Neuronal stem cell (in vitro differentiated cells): ENCODE results near the gene GRIN2A.

ENCODE experiments used
- DNase-seq: peaks from one replicate; pipeline ENCODE4 v3.0.0-alpha.2; 2013; ENCODE audit warnings: low spot score
- H2AFZ ChIP-seq: one replicate; pipeline ENCODE4 v1.6.1; 2013; ENCODE audit warnings: mild to moderate bottlenecking, low read length, inconsistent platforms
- H2AK5ac ChIP-seq: 2 replicates; pipeline ENCODE4 v1.6.1; 2013; ENCODE audit warnings: low read depth, mild to moderate bottlenecking, inconsistent platforms, low read length, moderate library complexity, mixed read lengths
- H2BK120ac ChIP-seq: 2 replicates; pipeline ENCODE4 v1.6.1; 2013; ENCODE audit warnings: low read depth, mild to moderate bottlenecking, inconsistent platforms, low read length, moderate library complexity, mixed read lengths
- H2BK12ac ChIP-seq: one replicate; pipeline ENCODE4 v1.6.1; 2013; ENCODE audit warnings: low read length, inconsistent platforms
- H2BK15ac ChIP-seq: 2 replicates; pipeline ENCODE4 v1.6.1; 2013; ENCODE audit warnings: mild to moderate bottlenecking, low read length, inconsistent platforms, mixed read lengths
- H2BK5ac ChIP-seq: one replicate; pipeline ENCODE4 v1.6.1; 2013; ENCODE audit warnings: inconsistent platforms, mild to moderate bottlenecking, low read length, moderate library complexity
- H3K14ac ChIP-seq: one replicate; pipeline ENCODE4 v1.6.1; 2013; ENCODE audit warnings: low read length, inconsistent platforms
- H3K18ac ChIP-seq: 2 replicates; pipeline ENCODE4 v1.6.1; 2013; ENCODE audit warnings: low read length, inconsistent platforms
- H3K23ac ChIP-seq: 2 replicates; pipeline ENCODE4 v1.6.1; 2013; ENCODE audit warnings: low read depth, mild to moderate bottlenecking, mixed read lengths, low read length, inconsistent platforms; ENCODE audit not compliant: poor library complexity
- H3K27ac ChIP-seq: replicated peaks from 3 replicates; pipeline ENCODE4 v1.5.1; 2013; ENCODE audit warnings: low read length, inconsistent platforms
- H3K27me3 ChIP-seq, 3 experiments: 2 replicates each; pipeline ENCODE4 v1.6.1; 2013; ENCODE audit warnings: low read length in 3 of 3, mild to moderate bottlenecking in 2 of 3, inconsistent platforms in 1 of 3, low read depth in 1 of 3, mixed read lengths in 1 of 3, moderate library complexity in 1 of 3; ENCODE audit not compliant: control insufficient read depth in 3 of 3, insufficient read depth in 3 of 3
- H3K36me3 ChIP-seq, 2 donors: replicated peaks in 1 of 2; 2 replicates each; pipeline ENCODE4 v1.6.1; 2013; ENCODE audit warnings: low read length in 2 of 2; ENCODE audit not compliant: control insufficient read depth in 2 of 2, insufficient read depth in 2 of 2
- H3K4ac ChIP-seq: 2 replicates; pipeline ENCODE4 v1.6.1; 2013; ENCODE audit warnings: inconsistent platforms, mild to moderate bottlenecking, low read length, moderate library complexity
- H3K4me1 ChIP-seq, 2 donors: 1 replicate in 1 of 2; 2 replicates in 1 of 2; pipeline ENCODE4 v1.6.1; 2013; ENCODE audit warnings: low read length in 2 of 2, low read depth in 1 of 2; ENCODE audit not compliant: control insufficient read depth in 2 of 2, insufficient read depth in 1 of 2
- H3K4me2 ChIP-seq: one replicate; pipeline ENCODE4 v1.6.1; 2013; ENCODE audit warnings: mild to moderate bottlenecking, low read length, inconsistent platforms; ENCODE audit not compliant: insufficient read depth, poor library complexity, severe bottlenecking
- H3K4me3 ChIP-seq, 2 donors: 2 replicates each; pipeline ENCODE4 v1.5.1; 2013; ENCODE audit warnings: low read length in 2 of 2, mild to moderate bottlenecking in 2 of 2, inconsistent platforms in 1 of 2, moderate library complexity in 1 of 2
- H3K79me1 ChIP-seq: one replicate; pipeline ENCODE4 v1.6.1; 2013; ENCODE audit warnings: low read depth, mild to moderate bottlenecking, inconsistent platforms, low read length, moderate library complexity
- H3K9ac ChIP-seq: one replicate; pipeline ENCODE4 v1.6.1; 2013; ENCODE audit warnings: mild to moderate bottlenecking, low read depth, low read length, inconsistent platforms; ENCODE audit not compliant: poor library complexity
- H3K9me3 ChIP-seq, 2 donors: replicated peaks in 1 of 2; 2 replicates each; pipeline versions ENCODE3 to v1.6.1; 2013; ENCODE audit warnings: low read length in 2 of 2, mild to moderate bottlenecking in 2 of 2, inconsistent platforms in 1 of 2, low read depth in 1 of 2, mixed read lengths in 1 of 2, moderate library complexity in 1 of 2; ENCODE audit not compliant: control insufficient read depth in 2 of 2, insufficient read depth in 1 of 2
- H4K8ac ChIP-seq: one replicate; pipeline ENCODE4 v1.6.1; 2013; ENCODE audit warnings: low read depth, mild to moderate bottlenecking, inconsistent platforms, low read length, moderate library complexity
- H4K91ac ChIP-seq: one replicate; pipeline ENCODE4 v1.6.1; 2013; ENCODE audit warnings: low read length, low read depth, mild to moderate bottlenecking, inconsistent platforms; ENCODE audit not compliant: poor library complexity
- WGBS, 2 donors: extraction: QIAGEN DNeasy Blood & Tissue Kit; methylation state at CpG; one replicate each; pipeline ENCODE4 v1.1.7; 2013; ENCODE audit warnings: missing lambda C conversion rate in 2 of 2, mixed read lengths in 1 of 2; ENCODE audit not compliant: insufficient read length in 2 of 2, insufficient replicate concordance in 1 of 2; ENCODE audit errors: extremely low coverage in 2 of 2; 5-methylcytosine and 5-hydroxymethylcytosine counted together

The GRIN2A gene

DNA sequence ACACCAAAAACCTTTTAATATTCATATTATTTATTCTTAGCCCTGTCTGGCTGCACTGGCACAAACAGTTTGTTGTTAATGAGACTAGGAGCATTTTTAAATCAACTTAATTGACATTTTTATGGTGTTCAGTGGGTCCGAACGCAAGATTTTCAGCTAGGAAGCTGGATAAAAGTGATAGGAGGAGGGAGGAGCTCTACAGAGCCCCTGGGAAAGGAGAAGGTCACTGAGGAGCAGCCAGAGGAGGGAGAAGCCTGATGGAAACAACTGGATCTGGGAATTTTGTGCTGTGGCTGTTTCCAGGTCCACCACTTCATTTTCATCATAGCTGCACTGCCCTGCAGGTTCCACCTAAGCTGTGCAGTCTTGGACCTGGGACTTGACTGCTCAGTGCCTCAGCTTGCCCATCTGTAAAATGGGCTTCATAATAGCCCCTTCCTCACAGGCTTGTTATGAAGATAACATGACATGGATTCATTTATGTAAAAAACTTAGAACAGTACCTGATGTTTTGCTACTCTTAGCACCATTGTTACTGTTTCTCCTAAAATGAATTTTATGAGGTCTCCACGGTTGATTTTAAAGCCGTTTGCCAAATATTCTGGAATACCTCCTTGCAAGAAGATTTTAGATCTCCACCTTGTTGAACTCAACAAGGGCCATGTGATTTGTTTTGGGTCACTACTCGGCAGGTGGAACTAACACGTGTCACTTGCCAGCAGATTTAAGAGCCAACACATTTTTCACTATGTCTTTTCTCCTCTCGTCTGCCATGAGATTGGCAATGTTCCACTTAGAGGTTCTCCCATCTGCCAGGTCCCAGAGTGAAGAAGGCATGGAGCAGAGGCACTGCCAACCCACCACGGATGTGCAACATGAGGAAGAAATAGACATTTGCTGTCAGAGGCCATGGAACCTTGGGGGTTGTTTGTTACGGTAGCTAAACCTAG lies 18.7 kb upstream of the GRIN2A start:
- Histone ChIP-seq H3K4me1 (no peaks in the 10 kb centered on the region), H2BK120ac (no peak overlapping the region), H2BK5ac (no peak overlapping the region), H3K4ac (no peak overlapping the region), H3K27me3 (no peaks in the 10 kb centered on the region), H3K14ac (no peak overlapping the region), H2BK12ac (no peak overlapping the region), H3K36me3 (no peaks in the 10 kb centered on the region), H3K23ac (no peak overlapping the region), H2AFZ (no peak overlapping the region), H4K91ac (no peak overlapping the region), H3K9me3 (peaks cover 0 to 2% of the 10 kb centered on the region in 2 donors), H3K27ac (no peak overlapping the region), H3K4me2 (no peak overlapping the region), H3K4me3 (no peak overlapping the region), H2BK15ac (no peak overlapping the region), H3K79me1 (no peaks in the 10 kb centered on the region), H2AK5ac (no peak overlapping the region), H3K18ac (no peak overlapping the region), H4K8ac (no peak overlapping the region), H3K9ac (no peak overlapping the region)
- WGBS, 2 donors = no CpG with 5 or more reads among the region's 9 CpGs
- DNase-seq = no peak

DNA sequence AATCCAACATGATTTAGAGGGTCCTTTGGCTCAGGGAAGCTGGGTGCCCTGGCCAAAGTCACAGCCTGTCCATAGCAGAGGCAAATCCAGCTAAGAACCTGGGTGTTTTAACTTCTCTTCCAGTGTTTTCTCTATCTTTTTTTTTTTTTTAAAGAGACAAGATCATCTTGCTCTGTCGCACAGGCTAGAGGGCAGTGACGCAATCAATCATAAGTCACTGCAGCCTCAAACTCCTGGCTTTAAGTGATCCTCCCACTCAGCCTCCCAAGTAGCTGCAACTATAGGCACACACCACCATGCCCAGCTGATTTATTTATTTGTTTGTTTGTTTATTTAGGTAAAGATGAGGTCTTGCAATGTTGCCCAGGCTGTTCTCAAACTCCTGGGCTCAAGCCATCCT lies 14.8 kb upstream of the GRIN2A start:
- H4K91ac ChIP-seq = no peak overlapping the region
- WGBS, 2 donors = no CpG with 5 or more reads among the region's 2 CpGs

DNA sequence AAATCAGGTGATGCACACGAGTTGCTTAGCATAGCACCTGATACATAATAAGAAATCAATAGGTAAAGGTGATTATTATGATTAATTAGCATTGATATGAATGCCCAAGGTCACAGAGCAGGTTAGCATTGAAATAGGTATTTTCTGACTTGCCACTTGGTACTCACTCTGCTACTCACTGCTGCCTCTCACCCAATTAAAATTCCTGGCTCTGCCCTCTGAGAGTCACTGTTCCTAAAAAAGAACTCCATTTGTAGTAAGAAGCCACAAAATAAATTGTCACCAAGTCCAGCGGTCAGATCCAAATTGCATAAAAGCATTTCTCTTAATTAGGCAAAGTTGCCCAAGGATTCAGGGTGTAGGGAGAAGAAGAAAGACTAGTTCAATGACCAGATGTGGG lies 8.9 kb upstream of the GRIN2A start:
- Histone ChIP-seq H3K4me1 (no peaks in the 10 kb centered on the region), H3K4me3 (no peak overlapping the region), H4K8ac (no peak overlapping the region), H3K4me2 (no peak overlapping the region), H3K14ac (no peak overlapping the region), H2AFZ (no peak overlapping the region), H3K4ac (no peak overlapping the region), H2BK12ac (no peak overlapping the region), H3K9ac (no peak overlapping the region), H3K36me3 (no peaks in the 10 kb centered on the region), H4K91ac (no peak overlapping the region), H2BK15ac (no peak overlapping the region), H3K18ac (no peak overlapping the region), H3K27me3 (no peaks in the 10 kb centered on the region), H3K27ac (no peak overlapping the region), H3K79me1 (no peaks in the 10 kb centered on the region), H2BK120ac (no peak overlapping the region), H2AK5ac (no peak overlapping the region), H3K9me3 (no peaks in the 10 kb centered on the region), H3K23ac (no peak overlapping the region), H2BK5ac (no peak overlapping the region)
- no CpG with 5 or more reads among the region's 2 CpGs for WGBS, 2 donors
- no peak for DNase-seq

More for the DNA sequence above, 14.8 kb upstream of the GRIN2A start:
- H4K8ac ChIP-seq = no peak overlapping the region
- no peaks in the 10 kb centered on the region for H3K9me3 ChIP-seq
- no peak overlapping the region for H2BK5ac ChIP-seq
- H3K18ac ChIP-seq = no peak overlapping the region
- H3K14ac ChIP-seq = no peak overlapping the region
- no peaks in the 10 kb centered on the region for H3K79me1 ChIP-seq
- H2BK120ac ChIP-seq = no peak overlapping the region
- no peaks in the 10 kb centered on the region for H3K27me3 ChIP-seq
- no peak overlapping the region for H3K4me2 ChIP-seq
- no peak overlapping the region for H2AK5ac ChIP-seq
- no peak overlapping the region for H3K9ac ChIP-seq
- H3K36me3 ChIP-seq = no peaks in the 10 kb centered on the region
- no peak overlapping the region for H3K4me3 ChIP-seq
- H2AFZ ChIP-seq = no peak overlapping the region
- no peak overlapping the region for H3K27ac ChIP-seq
- no peak overlapping the region for H3K23ac ChIP-seq
- H2BK15ac ChIP-seq = no peak overlapping the region
- DNase-seq = no peak
- no peaks in the 10 kb centered on the region for H3K4me1 ChIP-seq
- no peak overlapping the region for H2BK12ac ChIP-seq
- no peak overlapping the region for H3K4ac ChIP-seq

DNA sequence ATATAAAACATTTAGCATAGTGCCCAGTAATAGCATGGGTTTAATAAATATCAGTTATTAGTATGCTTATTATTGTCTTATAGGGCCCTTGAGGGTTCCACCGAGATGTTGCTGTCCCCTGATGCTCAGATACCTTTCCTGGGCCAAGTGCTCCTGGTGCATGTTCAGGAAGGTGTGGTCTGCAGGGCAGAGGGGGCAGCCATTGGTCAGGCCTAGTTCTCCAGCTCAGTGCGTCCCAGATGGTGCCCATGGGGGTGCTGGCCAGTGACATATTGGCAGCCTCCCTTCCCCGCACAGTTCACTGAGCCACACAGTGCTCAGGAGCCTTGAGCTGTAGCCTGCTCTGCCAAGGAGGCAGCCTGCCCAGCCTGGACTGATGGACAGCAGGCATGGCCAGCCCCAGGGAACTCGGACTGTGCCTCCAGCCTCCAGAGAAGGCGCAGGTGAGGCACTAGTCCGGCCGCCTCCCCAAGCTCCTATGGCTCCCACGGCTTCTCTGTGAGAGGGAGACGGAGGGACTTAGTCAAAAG lies 7.7 kb upstream of the GRIN2A start:
- Histone ChIP-seq H3K14ac (no peak overlapping the region), H2AK5ac (no peak overlapping the region), H2BK15ac (no peak overlapping the region), H3K36me3 (no peaks in the 10 kb centered on the region), H2AFZ (no peak overlapping the region), H2BK12ac (no peak overlapping the region), H3K18ac (no peak overlapping the region), H3K4me1 (no peaks in the 10 kb centered on the region), H4K8ac (no peak overlapping the region), H2BK120ac (no peak overlapping the region), H3K27ac (no peak overlapping the region), H4K91ac (no peak overlapping the region), H3K23ac (no peak overlapping the region), H3K9ac (no peak overlapping the region), H3K4me2 (no peak overlapping the region), H3K4me3 (no peak overlapping the region), H2BK5ac (no peak overlapping the region), H3K4ac (no peak overlapping the region), H3K79me1 (no peaks in the 10 kb centered on the region), H3K9me3 (no peaks in the 10 kb centered on the region), H3K27me3 (peaks cover 0 to 3% (median 0%) of the 10 kb centered on the region in 3 experiments)
- WGBS, 2 donors = no CpG with 5 or more reads among the region's 9 CpGs
- DNase-seq = no peak
